ENCODE results near the gene CLASP1. TPM values are rescaled to one million over a fixed set of nuclear protein-coding genes. Genes with fewer than 3 reads are reported as not detected.

Gene CLASP1
- total and polyA plus RNA-seq, 2 of the 8 experiments (the other 6 are each of a cell fraction or from before 2014, with no cell fraction given), result 7.3 to 53.9 TPM

GRCh38 chr2:121304941-121305340 lies 344.3 kb downstream of the CLASP1 start:
- no peak overlapping the region for H3K23ac ChIP-seq (ENCODE audit: insufficient read length)
- 80% methylated on average over 2 of the region's 2 CpGs; no CpG with 5 or more reads in 1 of the 2 experiments for WGBS, 2 experiments (ENCODE audit: extremely low coverage in 1 of 2, insufficient coverage in 1 of 2, insufficient read length in 1 of 2, insufficient replicate concordance in 2 of 2, low coverage in 1 of 2, low lambda C conversion rate in 2 of 2, missing lambda C conversion rate in 1 of 2)
- no peak overlapping the region for H4K5ac ChIP-seq (ENCODE audit: insufficient read length, low read depth, low read length)
- POLR2A ChIA-PET (ENCODE audit: partially characterized antibody), result no interaction called here
- no peak for DNase-seq (ENCODE audit: low read depth in 1 of 2, low spot score in 2 of 2)
- H4K91ac ChIP-seq (replicated peaks; ENCODE audit: insufficient read length, low read length), result no peak overlapping the region
- no peaks in the 10 kb centered on the region for H3K79me1 ChIP-seq (ENCODE audit: low read depth, low read length)
- no peak overlapping the region for H2BK20ac ChIP-seq (ENCODE audit: low read length)
- no peaks in the 10 kb centered on the region for H3K79me2 ChIP-seq (ENCODE audit: control insufficient read depth in 1 of 2, insufficient read depth in 2 of 2, low read length in 2 of 2)
- no peak overlapping the region for H3K4ac ChIP-seq (replicated peaks; ENCODE audit: insufficient read length, low read depth, low read length)
- H3K27me3 ChIP-seq (replicated peaks in 1 of 4; ENCODE audit: control insufficient read depth in 3 of 4, extremely low read depth in 1 of 4, insufficient read depth in 3 of 4, low read length in 3 of 4), result peaks cover 0 to 1% (median 0%) of the 10 kb centered on the region in 4 experiments; a peak in 1 of 7 replicates
- no peak overlapping the region for H2BK5ac ChIP-seq (ENCODE audit: low read depth, low read length)
- H2AK5ac ChIP-seq (ENCODE audit: low read depth, low read length), result no peak overlapping the region
- H3K14ac ChIP-seq (ENCODE audit: insufficient read length), result no peak overlapping the region
- H3K9ac ChIP-seq (replicated peaks in 1 of 4; ENCODE audit: extremely low read depth in 1 of 4, low read depth in 3 of 4, low read length in 3 of 4), result no peak overlapping the region
- H3K4me1 ChIP-seq (replicated peaks in 1 of 4; ENCODE audit: control insufficient read depth in 3 of 4, insufficient read depth in 4 of 4, low read length in 3 of 4), result no peaks in the 10 kb centered on the region
- no peak overlapping the region for H3K18ac ChIP-seq (ENCODE audit: extremely low read depth, low read length)
- no peak overlapping the region for H2BK120ac ChIP-seq (replicated peaks; ENCODE audit: low read depth, low read length)
- CTCF ChIA-PET (ENCODE audit: partially characterized antibody), result interaction anchor here (1.2 kb wide), 1 partner anchor 208 kb away, joined by 3 read pairs; no protein-coding TSS in a partner anchor
- H3K4me3 ChIP-seq (ENCODE audit: extremely low read depth in 1 of 4, insufficient read depth in 2 of 4, low read depth in 3 of 4, low read length in 4 of 4), result no peak overlapping the region
- H4K8ac ChIP-seq (ENCODE audit: extremely low read depth, insufficient read depth, low read length), result no peak overlapping the region
- H2BK12ac ChIP-seq (ENCODE audit: low read depth, low read length), result no peak overlapping the region
- no peak overlapping the region for H2BK15ac ChIP-seq (ENCODE audit: low read length)
- no peaks in the 10 kb centered on the region for H3K9me3 ChIP-seq (ENCODE audit: insufficient read depth in 2 of 2, low read depth in 1 of 2, low read length in 1 of 2)
- no peaks in the 10 kb centered on the region; the same call in 1 of the 2 replicates for H3K23me2 ChIP-seq (ENCODE audit: low read depth, low read length)
- no peak for FAIRE-seq
- H3K36me3 ChIP-seq (ENCODE audit: control insufficient read depth in 2 of 4, insufficient read depth in 4 of 4, low read length in 3 of 4), result no peaks in the 10 kb centered on the region
- no peaks in the 10 kb centered on the region for H4K20me1 ChIP-seq (replicated peaks in 1 of 2; ENCODE audit: control insufficient read depth in 1 of 2, insufficient read depth in 2 of 2, low read length in 2 of 2)
- H2AFZ ChIP-seq (ENCODE audit: low read length), result no peak overlapping the region
- H3K56ac ChIP-seq (replicated peaks; ENCODE audit: insufficient read length, low read depth, low read length), result no peak overlapping the region
- H3K27ac ChIP-seq (ENCODE audit: low read depth, low read length), result no peak overlapping the region
- H3K4me2 ChIP-seq (ENCODE audit: insufficient read depth in 1 of 2, low read depth in 2 of 2, low read length in 2 of 2), result no peak overlapping the region
- TF ChIP-seq SIN3A (conservative IDR thresholded peaks at IDR 0.05 in 1 of 2, IDR thresholded peaks at IDR 0.05 in 1 of 2; ENCODE audit: low read depth in 1 of 2, low read length in 2 of 2) (no peak), POU5F1 (IDR thresholded peaks at IDR 0.05; ENCODE audit: low read depth, low read length) (no peak), RAD21 (IDR thresholded peaks at IDR 0.05 in 1 of 2, conservative IDR thresholded peaks at IDR 0.05 in 1 of 2; ENCODE audit: low read depth in 2 of 2, low read length in 2 of 2) (no peak), CTBP2 (IDR thresholded peaks at IDR 0.05; ENCODE audit: borderline replicate concordance, insufficient read depth, insufficient read length, low read length) (no peak), KDM4A (IDR thresholded peaks at IDR 0.05; ENCODE audit: low read depth, low read length, severe bottlenecking) (no peak), TEAD4 (IDR thresholded peaks at IDR 0.05; ENCODE audit: low read depth, low read length) (no peak), CTCF (IDR thresholded peaks at IDR 0.05; ENCODE audit: control extremely low read depth in 1 of 3, insufficient read depth in 1 of 3, low read depth in 1 of 3, low read length in 3 of 3) (no peak), TCF12 (IDR thresholded peaks at IDR 0.05; ENCODE audit: low read depth, low read length) (no peak), RBBP5 (IDR thresholded peaks at IDR 0.05; ENCODE audit: borderline replicate concordance, low read depth, low read length) (no peak), ASH2L (IDR thresholded peaks at IDR 0.05; ENCODE audit: low read length) (no peak), YY1 (IDR thresholded peaks at IDR 0.05; ENCODE audit: low read depth, low read length) (no peak)

All from H1 (cell line).